ENCODE measurements around the gene ABAT.
"Not testable (repeated sequence)": the region's sequence is repeated elsewhere in the genome, so short reads cannot be mapped to it uniquely, and the experiment has no call there.

ABAT gene

DNA sequence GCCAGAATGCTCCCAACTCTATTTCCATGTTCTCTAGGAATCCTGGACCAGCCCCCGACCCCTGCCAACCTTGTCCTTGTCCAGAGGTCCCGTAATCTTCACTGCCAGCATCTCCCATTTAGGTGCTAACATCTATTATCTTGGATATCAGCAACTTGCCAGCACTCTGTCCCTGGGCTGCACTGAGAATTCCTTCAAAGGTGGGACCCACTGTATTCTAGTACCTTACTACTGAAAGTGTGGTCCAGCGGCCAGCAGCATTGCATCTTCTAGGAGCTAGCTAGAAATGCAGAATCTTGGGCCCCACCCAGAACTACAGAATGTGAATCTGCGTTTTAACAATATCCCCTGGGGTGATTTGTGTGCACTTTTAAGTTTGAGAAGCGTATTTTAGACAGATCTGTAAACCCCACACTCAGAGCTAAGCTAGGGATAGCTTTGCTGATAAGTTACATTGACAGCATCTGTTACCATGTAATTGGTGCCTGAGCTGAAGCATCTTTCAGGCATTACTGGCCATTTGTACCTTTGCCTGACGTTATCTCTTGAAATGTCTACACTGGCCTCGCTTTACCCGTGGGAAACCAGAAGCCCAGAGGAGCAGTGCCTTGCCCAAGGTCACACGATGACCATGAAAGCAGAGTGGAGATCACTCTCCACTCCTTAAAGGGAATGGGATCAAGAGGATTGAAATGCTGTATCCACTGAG lies 8.3 kb downstream of the ABAT start:
- no peak for DNase-seq

DNA sequence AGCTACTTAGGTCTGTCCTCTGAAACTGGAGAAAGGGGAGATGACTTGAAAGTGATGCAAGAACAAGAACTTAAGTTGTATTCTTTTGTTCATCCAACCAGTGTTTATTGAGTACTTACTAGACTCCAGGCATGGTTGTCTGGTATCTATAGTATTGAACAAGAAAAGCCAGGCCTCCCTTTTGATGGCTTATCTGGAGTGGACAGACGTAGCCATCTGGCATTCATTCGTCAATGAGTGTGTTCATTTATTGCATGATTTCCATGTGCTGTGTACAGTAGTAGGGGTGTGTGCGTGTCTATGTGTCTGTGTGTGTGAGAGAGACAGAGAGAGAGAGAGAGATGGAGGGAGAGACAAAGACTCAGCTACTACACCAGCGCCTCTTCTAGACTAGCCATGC lies 9.2 kb downstream of the ABAT start:
- DNase-seq = no peak

DNA sequence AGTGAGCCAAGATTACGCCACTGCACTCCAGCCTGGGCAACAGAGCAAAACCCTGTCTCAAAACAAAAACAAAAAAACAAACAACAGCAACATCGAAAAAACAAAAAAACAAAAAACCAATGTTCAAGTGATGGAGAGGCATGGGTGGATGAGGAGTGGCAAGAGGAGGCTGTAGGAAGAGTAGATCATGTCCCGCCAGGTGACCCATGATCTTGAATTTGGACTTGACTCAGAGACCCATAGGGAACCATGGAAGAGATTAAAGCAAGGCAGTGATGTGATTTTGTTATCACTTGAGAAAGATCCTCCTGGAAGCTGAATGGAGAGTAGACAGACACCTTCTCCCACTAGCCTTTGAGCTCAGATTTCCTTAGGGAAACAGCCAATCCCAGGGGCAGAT lies 11.2 kb downstream of the ABAT start:
- DNase-seq = no peak

DNA sequence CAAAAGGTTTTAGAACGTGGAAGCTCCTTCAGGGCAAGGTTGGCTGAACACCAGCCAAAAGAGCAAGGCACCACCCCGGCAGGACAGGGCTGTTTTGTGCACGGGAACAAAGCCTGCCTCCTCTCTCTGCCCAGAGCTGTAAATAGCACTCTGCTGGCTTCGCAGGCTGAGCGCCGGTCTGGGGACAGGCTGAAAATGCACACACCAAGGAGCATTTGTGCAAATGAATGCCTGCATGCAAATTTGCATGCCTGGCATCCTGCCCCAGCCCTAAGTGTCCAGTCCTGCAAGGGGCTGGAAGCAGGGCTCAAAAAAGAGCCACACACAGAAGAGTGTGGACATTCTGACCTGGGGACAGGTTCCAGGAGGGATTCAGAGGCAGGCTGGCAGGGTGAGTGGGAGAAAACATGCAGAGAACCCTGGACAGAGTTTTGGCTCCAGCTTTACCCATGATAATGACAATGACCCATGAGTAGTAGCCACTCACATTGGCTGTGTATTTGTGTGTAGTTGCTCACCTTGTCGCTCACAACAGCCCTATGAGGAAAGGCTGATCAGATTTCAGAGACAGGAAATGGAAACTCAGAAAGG lies 11.7 kb downstream of the ABAT start:
- DNase-seq = no peak

DNA sequence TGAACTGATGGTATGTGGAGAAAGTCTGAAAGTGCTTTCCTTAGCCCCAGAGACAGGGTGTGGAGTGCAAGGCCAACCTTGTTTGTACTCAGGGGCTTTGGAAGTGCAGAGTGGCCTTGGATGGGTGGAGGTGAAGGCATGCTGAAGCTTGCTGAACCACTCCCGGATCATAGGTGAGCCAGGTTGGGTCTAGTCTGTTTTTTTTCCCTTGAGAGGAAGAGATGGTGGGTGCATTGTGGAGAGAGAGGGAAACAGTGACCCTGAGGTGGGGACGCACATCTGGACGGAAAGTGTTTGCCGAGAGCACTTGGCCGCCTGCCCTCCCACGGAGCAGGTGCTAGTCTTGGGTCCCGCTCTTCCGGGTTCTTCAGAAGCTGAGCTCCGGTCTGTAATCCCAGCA lies 12.5 kb downstream of the ABAT start:
- DNase-seq = no peak

DNA sequence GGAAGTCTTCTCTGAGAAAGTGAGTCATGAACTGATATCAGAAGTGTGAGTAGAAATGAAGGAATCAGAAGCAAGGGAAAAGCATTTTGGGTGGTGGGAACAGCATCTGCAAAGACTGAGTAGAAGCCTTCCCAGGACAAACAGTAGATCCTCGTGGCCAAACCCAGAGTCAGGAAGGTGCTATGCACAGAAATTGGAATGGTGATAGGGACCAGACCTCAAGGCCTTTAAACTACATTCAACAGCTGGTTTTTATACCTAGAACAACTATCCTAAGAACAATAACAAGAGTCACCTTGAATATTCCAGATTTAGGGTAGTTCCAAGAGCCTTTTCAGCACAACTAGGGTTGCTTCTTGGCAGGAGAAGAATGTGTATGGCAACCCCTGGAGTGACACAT lies 15.3 kb downstream of the ABAT start:
- no peak for DNase-seq

DNA sequence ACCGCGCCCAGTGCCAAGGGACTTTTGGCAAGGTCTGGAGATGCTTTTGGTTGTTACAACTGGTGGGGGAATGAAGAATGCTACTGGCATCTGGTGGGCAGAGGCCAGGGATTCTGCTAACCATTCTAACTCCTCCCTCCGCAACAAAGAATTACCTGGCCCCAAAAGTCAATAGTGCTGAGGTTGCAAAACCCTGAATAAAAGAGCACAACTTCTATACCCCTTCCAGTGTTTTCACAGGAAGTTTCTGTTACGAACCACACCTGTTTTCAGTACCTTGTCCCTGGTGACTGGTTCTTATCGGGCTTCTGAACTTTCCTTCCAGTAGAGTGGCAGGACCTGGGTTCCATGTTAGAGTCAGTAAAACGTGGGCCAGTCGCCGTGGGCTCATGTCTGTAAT lies 17.3 kb downstream of the ABAT start:
- no peak for DNase-seq

DNA sequence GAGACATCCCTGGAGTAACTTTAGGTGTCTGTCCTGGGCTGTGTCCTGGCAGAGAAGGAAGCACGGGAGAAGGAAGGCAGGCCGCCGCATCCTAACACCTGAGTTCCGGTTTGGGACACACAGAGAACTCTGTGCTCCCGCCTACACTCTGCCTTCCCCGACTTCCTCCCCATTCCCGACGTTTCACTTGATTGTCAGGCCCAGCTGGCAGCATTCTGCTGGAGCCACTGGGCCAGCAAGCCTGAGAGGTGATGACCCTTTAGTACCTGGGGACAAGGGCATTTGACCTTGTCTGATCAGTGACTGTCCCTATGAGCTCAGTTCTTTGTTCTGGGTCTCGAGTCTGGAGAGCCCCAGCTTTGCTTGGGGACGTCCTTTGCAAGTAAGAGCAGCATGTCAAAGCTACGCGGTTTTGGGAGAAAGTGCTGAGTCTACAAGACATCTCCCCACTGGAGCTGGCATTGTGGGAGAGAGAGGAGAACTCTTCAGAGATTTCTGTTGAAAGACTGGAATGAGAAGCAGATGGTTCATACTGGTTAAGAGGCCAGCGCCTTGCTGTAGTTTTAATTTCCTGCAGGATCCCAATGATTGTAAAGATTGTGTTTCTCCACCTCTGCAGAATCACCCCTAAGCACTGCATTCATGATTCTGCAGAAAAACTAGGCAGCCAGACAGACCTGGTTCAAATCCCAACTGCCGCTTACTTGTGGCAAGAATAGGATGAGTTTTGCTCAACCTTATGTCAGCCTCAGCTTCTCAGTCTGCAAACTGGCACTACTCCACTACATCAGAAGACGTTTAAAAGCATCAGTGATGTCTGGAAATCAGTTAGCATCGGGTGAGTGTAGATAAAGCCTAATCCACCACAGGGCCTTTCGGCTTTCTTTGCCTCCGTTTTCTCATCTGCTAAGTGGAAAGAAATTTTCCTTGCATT lies 20.6 kb downstream of the ABAT start:
- no peak for DNase-seq

DNA sequence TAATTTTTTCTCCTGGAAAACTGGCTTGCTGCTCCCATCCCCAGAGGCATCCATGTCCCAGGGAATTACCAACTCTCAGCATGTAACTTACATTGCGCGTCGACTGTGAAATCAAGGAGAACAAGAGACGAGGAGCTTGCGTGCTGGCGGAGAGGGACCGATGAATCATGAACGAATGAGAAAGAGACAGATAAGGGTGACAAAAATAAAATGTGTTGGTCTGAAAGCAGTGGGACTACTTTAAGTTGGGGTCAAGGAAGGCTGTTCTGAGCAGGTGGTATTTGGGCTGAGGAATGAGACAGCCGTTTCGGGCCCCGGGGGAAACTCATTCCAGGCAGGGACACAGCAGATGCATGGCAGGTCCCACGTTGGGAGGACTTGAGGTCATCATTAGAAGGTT lies 22.5 kb downstream of the ABAT start:
- no peak for DNase-seq

DNA sequence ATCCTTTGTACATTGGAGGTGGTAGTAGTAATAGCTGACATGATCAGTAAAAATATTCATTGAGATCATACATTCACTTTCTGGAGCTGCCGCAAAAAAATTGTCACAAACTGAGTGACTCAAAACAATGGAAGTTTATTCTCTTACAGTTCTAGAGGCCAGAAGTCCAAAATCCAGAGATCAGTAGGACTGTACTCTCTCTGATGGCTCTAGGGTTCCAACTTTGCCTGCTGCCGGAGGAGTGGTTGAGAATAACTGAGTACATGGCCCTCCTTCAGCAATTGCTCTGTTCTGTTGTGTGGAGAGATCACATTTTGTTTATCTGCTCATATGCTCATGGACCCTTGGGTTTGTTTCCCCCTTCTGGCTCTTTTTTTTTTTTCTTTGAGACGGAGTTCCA lies 23.5 kb downstream of the ABAT start:
- no peak for DNase-seq

DNA sequence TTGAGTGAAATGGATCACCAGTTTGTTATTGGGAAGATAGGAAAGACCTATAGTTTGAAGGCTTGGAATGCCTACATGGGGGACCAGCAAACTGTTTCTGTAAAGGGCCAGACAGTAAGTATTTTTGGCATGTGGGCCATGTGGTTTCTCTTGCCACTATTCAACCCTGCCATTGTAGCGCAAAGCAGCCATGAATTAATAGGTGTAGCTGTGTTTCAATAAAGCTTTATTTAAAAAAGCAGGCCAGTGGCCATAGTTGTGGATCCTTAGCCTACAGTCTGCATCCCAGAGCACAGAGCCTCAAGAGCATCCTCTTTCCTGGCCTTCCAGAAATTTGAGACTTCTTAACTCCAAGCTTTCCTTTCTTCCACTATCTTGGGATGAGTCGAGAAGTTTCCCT lies 29.3 kb downstream of the ABAT start:
- DNase-seq = no peak

DNA sequence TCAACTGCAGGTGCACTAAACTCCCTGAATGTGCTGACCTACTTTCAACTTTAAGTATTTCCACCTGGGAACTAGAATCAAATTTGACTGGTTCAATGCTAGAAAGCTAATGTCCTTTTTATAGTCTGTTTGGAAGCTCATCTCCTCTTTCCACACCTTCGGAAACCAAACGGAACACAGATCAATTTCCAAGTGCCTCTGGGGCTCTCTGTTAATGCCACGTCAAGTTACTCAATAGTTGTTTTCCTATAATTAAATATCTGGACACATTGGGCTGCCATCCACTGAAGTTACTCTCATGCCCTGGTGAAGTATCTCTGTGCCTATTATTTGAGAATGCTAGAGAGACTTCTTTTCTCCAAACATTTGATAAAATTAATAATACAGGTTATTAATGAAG lies 29.7 kb downstream of the ABAT start:
- no peak for DNase-seq

DNA sequence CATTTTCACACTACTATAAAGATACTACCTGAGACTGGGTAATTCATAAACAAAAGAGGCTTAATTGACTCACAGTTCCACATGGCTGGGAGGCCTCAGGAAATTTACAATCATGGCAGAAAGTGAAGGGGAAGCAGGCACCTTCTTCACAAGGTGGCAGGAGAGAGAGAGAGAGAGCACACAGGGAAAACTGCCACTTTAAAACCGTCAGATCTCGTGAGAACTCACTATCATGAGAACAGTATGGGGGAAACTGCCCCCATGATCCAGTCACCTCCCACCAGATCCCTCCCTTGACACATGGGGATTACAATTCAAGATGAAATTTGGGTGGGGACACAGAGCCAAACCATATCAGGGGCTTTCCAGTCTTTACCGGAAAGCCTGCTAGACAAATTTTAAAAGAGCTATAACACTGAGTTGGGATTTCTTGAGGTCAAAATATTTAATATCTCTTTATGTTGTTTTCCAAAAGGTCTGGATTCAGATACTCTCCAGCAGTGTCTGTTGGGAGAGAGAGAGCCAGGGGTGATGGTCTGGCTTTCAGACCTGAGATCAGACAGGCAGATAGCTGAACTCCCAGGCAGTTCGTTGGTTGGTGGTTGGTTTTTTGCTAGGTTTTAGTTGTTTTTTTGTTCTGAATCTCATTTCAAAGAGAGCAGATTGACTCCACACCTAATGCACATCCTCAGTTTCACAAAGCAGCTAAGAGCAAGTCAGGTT lies 30.8 kb downstream of the ABAT start:
- DNase-seq = not testable (repeated sequence)

DNA sequence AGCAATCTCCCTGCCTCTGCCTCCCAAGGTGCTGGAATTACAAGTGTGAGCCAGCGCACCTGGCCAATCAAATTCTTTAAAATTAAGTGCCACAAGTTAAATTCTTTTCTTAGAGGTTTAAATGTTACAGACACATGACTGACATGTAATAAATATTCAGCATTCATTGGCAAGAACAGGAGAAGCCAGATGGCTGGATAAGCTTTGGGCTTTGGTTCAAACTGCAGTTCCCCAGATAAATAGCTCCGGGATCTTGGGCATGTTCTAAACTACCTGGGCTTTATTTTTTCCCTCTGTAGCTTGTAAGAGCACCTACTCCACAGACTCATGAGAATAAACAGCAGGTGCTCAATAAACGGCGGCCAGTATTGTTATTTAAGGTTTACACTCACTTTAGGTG lies 34.1 kb downstream of the ABAT start:
- no peak for DNase-seq

DNA sequence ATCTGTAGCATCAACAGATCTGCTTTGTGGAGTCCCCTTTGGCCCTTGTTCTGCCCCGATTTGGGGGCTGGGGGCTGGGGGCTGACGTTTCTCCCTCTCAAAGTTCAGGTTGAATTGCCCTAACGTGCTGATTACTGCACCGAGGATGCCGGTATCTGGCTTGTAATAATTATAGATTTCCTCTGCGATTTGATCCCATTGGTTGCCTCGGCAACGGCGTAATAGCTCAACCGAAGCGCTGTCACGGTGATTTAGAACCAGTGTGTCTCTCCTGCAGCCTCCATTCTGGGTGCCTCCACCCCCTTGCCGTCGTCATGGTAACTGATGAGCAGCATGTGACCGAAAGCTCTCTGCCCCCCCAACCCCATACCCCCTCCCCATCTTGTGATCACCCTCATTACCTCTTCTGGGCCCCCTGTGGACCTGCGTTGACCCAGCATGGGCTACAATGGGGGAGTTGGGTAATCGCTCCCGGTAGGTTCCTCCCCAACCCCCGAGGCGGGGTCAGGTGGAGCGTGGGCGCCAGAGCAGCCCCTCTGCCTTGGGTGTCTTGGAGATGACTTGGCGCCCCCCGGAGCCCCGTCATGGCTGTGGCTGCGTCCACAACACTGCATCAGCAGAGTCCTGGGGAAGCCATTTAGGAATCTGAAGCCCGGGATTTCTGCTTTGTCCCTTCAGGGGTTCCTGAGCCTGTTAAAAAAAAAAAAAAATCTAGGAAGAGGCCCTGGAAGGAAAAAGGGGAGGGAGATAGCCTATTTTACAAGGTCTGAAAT lies 38.4 kb downstream of the ABAT start:
- DNase-seq = peak; percentile 32 to 54

DNA sequence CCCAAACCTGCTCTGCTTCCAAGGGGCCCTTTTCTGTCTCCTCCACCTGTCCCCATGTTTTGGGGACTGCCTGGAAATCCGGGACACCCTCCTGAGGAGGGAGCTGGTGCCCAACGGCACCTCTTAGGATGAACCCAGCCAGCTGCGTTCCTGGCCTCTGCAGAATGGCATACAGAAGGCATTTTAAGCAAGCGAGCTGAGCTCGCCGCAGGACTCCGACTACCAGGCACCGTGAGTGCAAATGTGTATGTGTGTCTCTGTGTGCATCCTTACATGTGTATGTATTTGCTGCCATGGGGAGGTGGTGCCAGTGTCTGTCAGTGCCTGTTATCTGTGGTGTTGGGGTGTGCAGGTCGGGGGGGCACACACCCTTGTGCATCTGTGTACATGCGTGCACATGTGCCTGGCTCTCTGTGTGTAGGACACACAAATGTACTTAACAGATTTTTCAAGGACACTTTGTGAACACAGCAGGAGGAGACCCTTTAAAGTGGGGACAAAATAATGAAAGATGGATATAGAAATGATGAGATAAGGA lies 39.3 kb downstream of the ABAT start:
- no peak for DNase-seq

DNA sequence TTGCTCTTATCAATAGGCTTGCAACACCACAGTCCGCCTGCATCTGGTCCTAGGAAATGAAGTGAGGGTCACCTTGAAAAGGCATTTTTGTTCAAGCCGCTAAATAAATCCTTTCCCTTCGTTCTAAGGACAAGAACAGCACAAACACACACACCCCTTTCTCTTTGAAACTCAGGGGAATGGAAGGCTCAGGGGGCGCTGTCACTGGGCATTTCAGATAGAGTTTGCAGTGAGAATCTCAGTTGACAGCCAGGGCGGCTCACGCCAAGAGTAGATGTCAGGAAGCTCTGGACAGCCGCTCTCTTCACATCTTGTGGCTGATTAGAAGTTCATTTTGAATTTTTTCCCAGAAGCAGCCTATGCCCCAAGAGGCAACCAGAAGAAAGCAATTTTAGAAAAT lies 39.8 kb downstream of the ABAT start:
- no peak for DNase-seq

DNA sequence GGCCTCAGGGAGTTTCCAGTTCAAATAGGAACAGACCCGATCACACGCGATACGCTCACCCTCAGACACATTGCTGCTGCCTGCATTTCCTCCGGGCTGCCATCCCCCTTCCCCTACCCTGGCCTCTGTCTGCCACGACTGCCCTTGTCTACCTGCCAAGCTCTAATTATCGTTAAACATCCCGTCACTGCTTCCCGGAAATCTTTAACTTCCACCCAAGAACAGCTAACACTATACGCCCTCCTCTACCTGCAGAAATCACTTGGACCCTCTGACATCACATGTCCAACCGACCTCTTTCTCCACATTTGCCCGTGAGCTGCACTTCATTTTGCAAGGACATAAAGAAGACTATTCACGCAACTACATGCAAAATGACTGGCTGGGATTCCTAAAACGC lies 40.4 kb downstream of the ABAT start:
- DNase-seq = no peak

DNA sequence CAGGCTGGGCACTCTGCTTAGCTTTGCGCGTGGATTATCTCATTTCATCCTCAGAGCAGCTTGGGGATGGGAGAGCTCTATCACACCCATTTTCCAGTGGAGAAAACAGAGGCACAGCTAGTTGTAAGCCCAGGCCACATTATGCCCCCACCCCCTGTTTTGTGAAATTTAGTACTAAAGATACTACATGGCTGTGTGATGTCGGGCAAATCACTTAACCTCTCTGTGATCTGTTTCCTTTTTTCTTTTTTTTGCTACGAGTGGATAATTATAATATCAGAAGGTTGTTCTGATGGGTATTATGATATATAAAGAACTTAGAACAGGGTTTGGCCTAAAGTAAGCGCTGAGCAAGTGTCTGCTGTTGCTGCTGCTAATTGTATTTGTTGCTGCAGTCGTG lies 41.6 kb downstream of the ABAT start:
- no peak for DNase-seq

DNA sequence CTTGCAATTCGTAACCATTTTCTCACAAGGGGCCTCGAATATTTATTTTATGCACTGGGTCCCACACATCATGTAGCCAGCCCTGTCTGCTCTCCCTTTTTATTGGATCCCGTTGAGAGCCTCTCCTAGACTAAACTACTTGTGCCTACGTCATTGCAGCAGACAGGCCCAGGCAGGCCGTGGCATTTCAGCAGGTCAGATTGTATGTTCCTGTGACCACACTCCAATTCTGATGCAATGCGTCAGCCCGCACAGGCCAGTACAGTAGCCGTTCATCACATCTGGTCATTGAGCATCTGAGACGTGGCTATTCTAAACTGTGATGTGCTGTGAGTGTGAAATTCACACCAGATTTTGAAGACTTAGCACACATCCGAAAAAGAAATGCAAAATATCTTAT lies 42.2 kb downstream of the ABAT start:
- no peak for DNase-seq

DNA sequence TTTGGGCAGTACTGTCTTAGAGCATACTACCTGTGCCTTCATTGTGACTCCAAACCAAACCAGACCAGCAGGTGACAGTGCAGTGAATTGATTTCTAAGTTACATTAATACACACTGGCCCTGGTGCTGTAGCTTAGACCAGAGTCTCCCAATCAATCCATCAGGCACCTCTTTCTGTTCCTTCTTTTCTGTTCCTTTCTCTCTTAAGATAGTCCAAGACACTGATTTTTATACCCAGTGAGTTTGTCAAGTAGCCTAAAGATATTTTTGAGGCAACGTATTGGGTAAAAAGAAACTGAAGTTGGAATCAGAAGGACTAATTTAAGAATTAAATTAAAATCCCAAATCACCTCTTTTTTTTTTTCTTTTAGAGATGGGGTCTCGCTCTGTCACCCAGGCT lies 43.1 kb downstream of the ABAT start:
- no peak for DNase-seq

DNA sequence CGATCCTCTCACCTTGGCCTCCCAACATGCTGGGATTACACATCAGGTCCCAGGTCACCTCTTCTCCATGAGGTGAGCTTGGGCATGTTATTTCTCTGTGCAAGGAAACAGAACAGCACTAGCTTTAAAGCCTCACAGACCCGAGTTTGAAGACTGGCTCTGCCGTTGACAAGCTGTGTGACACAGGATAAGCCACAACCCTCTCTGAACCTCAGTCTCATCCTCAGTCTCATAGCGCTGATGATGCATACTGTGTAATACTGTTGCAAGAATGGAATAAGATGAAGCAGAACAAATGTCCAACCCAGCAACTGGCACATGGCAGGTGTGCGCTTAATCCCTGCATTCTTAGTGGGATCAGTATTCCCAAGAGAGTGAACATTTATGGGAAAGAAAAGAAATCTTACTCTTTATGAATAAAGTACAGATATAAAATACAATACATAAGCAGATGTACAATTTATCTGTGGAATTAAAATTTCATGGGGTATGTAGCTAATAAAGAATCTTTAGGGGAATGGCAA lies 43.5 kb downstream of the ABAT start:
- DNase-seq = no peak
